Panc1 (cell line): ENCODE measurements around the gene NDUFAF3. TPM values are rescaled to one million over a fixed set of nuclear protein-coding genes. Genes with fewer than 3 reads are reported as not detected.

ENCODE experiments used
- ATAC-seq: fragments of 200-7000 bp; cut with Tn5 transposase; 2 replicates; pipeline ENCODE4 v1.9.1; 2020; ENCODE audit warnings: mild to moderate bottlenecking, moderate library complexity
- BruUV-seq: library from RNA; stranded (reverse); fragments of 400-500 nt; replicated peaks from 2 replicates; lab custom pipeline; 2021; lab: Mats Ljungman, UMichigan
- CTCF ChIA-PET: fragments of 300-600 bp; sonication (Branson Sonifier 250); formaldehyde crosslinking; loops from one replicate; lab custom pipeline; 2022; ENCODE audit warnings: antibody characterized with exemption; lab: Charles Lee
- POLR2A ChIA-PET: fragments of 300-600 bp; sonication (Branson Sonifier 250); formaldehyde crosslinking; loops from one replicate; lab custom pipeline; 2022; ENCODE audit warnings: antibody characterized with exemption; lab: Charles Lee
- DNase-seq: peaks from one replicate; pipeline ENCODE4 v3.0.0-alpha.2; 2010; ENCODE audit warnings: low read depth, low spot score
- H3K27ac ChIP-seq: 2 replicates; pipeline ENCODE4 v1.5.1; 2011; ENCODE audit warnings: mild to moderate bottlenecking, low read length, inconsistent platforms
- H3K27me3 ChIP-seq: fragments of 200-500 bp; sonication (Bioruptor generic); 2 replicates; pipeline ENCODE4 v1.6.0; 2014; ENCODE audit warnings: low read length, inconsistent platforms; ENCODE audit not compliant: control insufficient read depth, insufficient read depth
- H3K36me3 ChIP-seq: fragments of 200-500 bp; sonication (Bioruptor generic); 2 replicates; pipeline ENCODE4 v1.5.1; 2014; ENCODE audit warnings: inconsistent platforms, mild to moderate bottlenecking, low read length, moderate library complexity; ENCODE audit not compliant: control insufficient read depth, insufficient read depth
- H3K4me1 ChIP-seq: 2 replicates; pipeline ENCODE4 v1.5.1; 2011; ENCODE audit warnings: inconsistent platforms, mild to moderate bottlenecking, low read length, moderate library complexity; ENCODE audit not compliant: control insufficient read depth, insufficient read depth
- H3K4me3 ChIP-seq, 2 experiments: 2 replicates each; pipeline ENCODE4 v1.5.1; 2011 to 2012; ENCODE audit warnings: low read depth in 2 of 2, low read length in 2 of 2, mild to moderate bottlenecking in 2 of 2, inconsistent platforms in 1 of 2, moderate library complexity in 1 of 2
- H3K9me3 ChIP-seq: fragments of 200-500 bp; sonication (Bioruptor generic); 2 replicates; pipeline ENCODE4 v1.5.1; 2014; ENCODE audit warnings: low read depth, mild to moderate bottlenecking, inconsistent platforms, low read length, moderate library complexity; ENCODE audit not compliant: control insufficient read depth, insufficient read depth
- POLR2AphosphoS5 ChIP-seq: IDR thresholded peaks from 2 replicates; pipeline ENCODE4 v1.6.1; 2012; ENCODE audit warnings: mild to moderate bottlenecking, low read depth, low read length, moderate library complexity
- REST ChIP-seq, 2 experiments: IDR thresholded peaks; 2 replicates each; pipeline ENCODE4 v1.6.1; 2011 to 2012; ENCODE audit warnings: low read depth in 2 of 2, control low read depth in 1 of 2, low read length in 1 of 2, mild to moderate bottlenecking in 1 of 2, moderate library complexity in 1 of 2; ENCODE audit not compliant: insufficient read depth in 1 of 2
- SIN3A ChIP-seq: IDR thresholded peaks from 2 replicates; pipeline ENCODE4 v1.6.1; 2012; ENCODE audit warnings: low read depth, mild to moderate bottlenecking, low read length, moderate library complexity, borderline replicate concordance; ENCODE audit not compliant: insufficient read depth
- TCF7L2 ChIP-seq: IDR thresholded peaks from 2 replicates; pipeline ENCODE4 v1.6.1; 2011; ENCODE audit warnings: mild to moderate bottlenecking, low read depth, low read length, inconsistent platforms
- in situ Hi-C: cut with HindIII; loops from 2 replicates; pipeline ENCODE4 v1.10.0; 2016; ENCODE audit warnings: low sequenced_read_pairs, low pct_unique_long_range_greater_than_20kb
- intact Hi-C: fragments of 100-400 bp; cut with micrococcal nuclease; formaldehyde crosslinking; loops from one replicate; pipeline ENCODE4 v1.10.0; 2022; ENCODE audit not compliant: unreplicated experiment
- total RNA-seq: library from RNA; stranded (reverse); gene quantifications from one replicate; pipeline ENCODE4 v1.2.1, GENCODE V29; 2021; ENCODE audit not compliant: unreplicated experiment
- TF ChIP-seq, protein P1 (sequence below): fragments of 450-650 bp; IDR thresholded peaks from 2 replicates; pipeline ENCODE4 v1.5.1; 2017; ENCODE audit warnings: mild to moderate bottlenecking

The NDUFAF3 gene
- total RNA-seq, 1 experiment from 2014 or later, result 101 TPM

- H3K4me1 ChIP-seq, result peaks cover 10% of the 10 kb centered on the region
- DNase-seq, result no peak
- H3K27ac ChIP-seq, result no peak overlapping the region
- in situ Hi-C loops, result no loop called here
- intact Hi-C loops, result no loop called here
- ATAC-seq, result no peak
- ChIA-PET POLR2A (no interaction called here), CTCF (no interaction called here)
- H3K9me3 ChIP-seq, result no peaks in the 10 kb centered on the region
- H3K27me3 ChIP-seq, result no peaks in the 10 kb centered on the region
- TF ChIP-seq POLR2AphosphoS5 (no peak), SIN3A (no peak), TCF7L2 (no peak), REST (IDR thresholded peaks at IDR 0.05; ENCODE audit: insufficient read depth in 1 of 2, low read depth in 2 of 2, low read length in 1 of 2) (no peak)
- TF ChIP-seq, protein P1, sequence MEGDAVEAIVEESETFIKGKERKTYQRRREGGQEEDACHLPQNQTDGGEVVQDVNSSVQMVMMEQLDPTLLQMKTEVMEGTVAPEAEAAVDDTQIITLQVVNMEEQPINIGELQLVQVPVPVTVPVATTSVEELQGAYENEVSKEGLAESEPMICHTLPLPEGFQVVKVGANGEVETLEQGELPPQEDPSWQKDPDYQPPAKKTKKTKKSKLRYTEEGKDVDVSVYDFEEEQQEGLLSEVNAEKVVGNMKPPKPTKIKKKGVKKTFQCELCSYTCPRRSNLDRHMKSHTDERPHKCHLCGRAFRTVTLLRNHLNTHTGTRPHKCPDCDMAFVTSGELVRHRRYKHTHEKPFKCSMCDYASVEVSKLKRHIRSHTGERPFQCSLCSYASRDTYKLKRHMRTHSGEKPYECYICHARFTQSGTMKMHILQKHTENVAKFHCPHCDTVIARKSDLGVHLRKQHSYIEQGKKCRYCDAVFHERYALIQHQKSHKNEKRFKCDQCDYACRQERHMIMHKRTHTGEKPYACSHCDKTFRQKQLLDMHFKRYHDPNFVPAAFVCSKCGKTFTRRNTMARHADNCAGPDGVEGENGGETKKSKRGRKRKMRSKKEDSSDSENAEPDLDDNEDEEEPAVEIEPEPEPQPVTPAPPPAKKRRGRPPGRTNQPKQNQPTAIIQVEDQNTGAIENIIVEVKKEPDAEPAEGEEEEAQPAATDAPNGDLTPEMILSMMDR, result no peak
- H3K4me3 ChIP-seq, result no peak overlapping the region
- no TSS peak for BruUV-seq
- H3K36me3 ChIP-seq, result no peaks in the 10 kb centered on the region
Measured at GRCh38 chr3:48996640-48997039, 25.3 kb upstream of the NDUFAF3 start.

- Histone ChIP-seq H3K4me3 (no peak overlapping the region), H3K27me3 (no peaks in the 10 kb centered on the region), H3K4me1 (peaks cover 6% of the 10 kb centered on the region), H3K9me3 (no peaks in the 10 kb centered on the region), H3K36me3 (no peaks in the 10 kb centered on the region), H3K27ac (no peak overlapping the region)
- ATAC-seq, result no peak
- no peak for DNase-seq
- no TSS peak for BruUV-seq
- TF ChIP-seq TCF7L2, result no peak
- TF ChIP-seq, protein P1, result no peak
- TF ChIP-seq REST (IDR thresholded peaks at IDR 0.05; ENCODE audit: insufficient read depth in 1 of 2, low read depth in 2 of 2, low read length in 1 of 2), result no peak
- TF ChIP-seq POLR2AphosphoS5, result no peak
- TF ChIP-seq SIN3A, result no peak
- intact Hi-C loops (no loop called here), in situ Hi-C loops (no loop called here)
- CTCF ChIA-PET, result no interaction called here
- POLR2A ChIA-PET, result no interaction called here
Measured at GRCh38 chr3:48997102-48997635, 24.8 kb upstream of the NDUFAF3 start.
